ENCODE measurements around the gene TMEM63C.

TMEM63C gene

GRCh38 chr14:77224212-77224611 is 42.6 kb downstream of the TMEM63C start:
- no peak for DNase-seq

- no peak for DNase-seq
Measured at GRCh38 chr14:77225254-77225653, 43.7 kb downstream of the TMEM63C start.

GRCh38 chr14:77225892-77226557 is 44.4 kb downstream of the TMEM63C start:
- no peak for DNase-seq

GRCh38 chr14:77228056-77228455 is 46.5 kb downstream of the TMEM63C start:
- DNase-seq = no peak

GRCh38 chr14:77230914-77231313 is 49.3 kb downstream of the TMEM63C start:
- no peak for DNase-seq

GRCh38 chr14:77231721-77232120 is 50.1 kb downstream of the TMEM63C start:
- no peak for DNase-seq

GRCh38 chr14:77236814-77237213 is 55.2 kb downstream of the TMEM63C start:
- no peak for DNase-seq

- no peak for DNase-seq
Measured at GRCh38 chr14:77238356-77238755, 56.8 kb downstream of the TMEM63C start.

- no peak for DNase-seq
Measured at GRCh38 chr14:77238996-77239395, 57.4 kb downstream of the TMEM63C start.

- no peak for DNase-seq
Measured at GRCh38 chr14:77239412-77239811, 57.8 kb downstream of the TMEM63C start.

GRCh38 chr14:77240336-77240915 is 58.8 kb downstream of the TMEM63C start:
- DNase-seq = no peak

- no peak for DNase-seq
Measured at GRCh38 chr14:77241955-77242354, 60.4 kb downstream of the TMEM63C start.

GRCh38 chr14:77242752-77243151 is 61.2 kb downstream of the TMEM63C start:
- DNase-seq = no peak

GRCh38 chr14:77243853-77244252 is 62.3 kb downstream of the TMEM63C start:
- DNase-seq = no peak

GRCh38 chr14:77245820-77246219 is 64.2 kb downstream of the TMEM63C start:
- no peak for DNase-seq

GRCh38 chr14:77246784-77247183 is 65.2 kb downstream of the TMEM63C start:
- DNase-seq = no peak

GRCh38 chr14:77248666-77249065 is 67.1 kb downstream of the TMEM63C start:
- no peak for DNase-seq

- DNase-seq = no peak
Measured at GRCh38 chr14:77249286-77249685, 67.7 kb downstream of the TMEM63C start.

GRCh38 chr14:77250927-77251326 is 69.3 kb downstream of the TMEM63C start:
- no peak for DNase-seq

- DNase-seq = no peak
Measured at GRCh38 chr14:77251870-77252269, 70.3 kb downstream of the TMEM63C start.

- no peak for DNase-seq
Measured at GRCh38 chr14:77253333-77254190, 72.0 kb downstream of the TMEM63C start.

- no peak for DNase-seq
Measured at GRCh38 chr14:77256694-77257093, 75.1 kb downstream of the TMEM63C start.

- DNase-seq = no peak
Measured at GRCh38 chr14:77257700-77258099, 76.1 kb downstream of the TMEM63C start.

GRCh38 chr14:77258566-77258965 is 77.0 kb downstream of the TMEM63C start:
- DNase-seq = no peak
